Measurements from ENCODE around the gene ST6GALNAC6. TPM values are rescaled to one million over a fixed set of nuclear protein-coding genes. Genes with fewer than 3 reads are reported as not detected.

ST6GALNAC6 gene
- total and polyA plus RNA-seq, 10 of the 15 experiments (the other 5 are each of a cell fraction or from before 2014, with no cell fraction given) = 0.40 to 27.0 (median 16.8) TPM

GRCh38 chr9:127929625-127929979 is 30.2 kb upstream of the ST6GALNAC6 start:
- DNase-seq (ENCODE audit: low read depth, low spot score) (no peak), ATAC-seq (no peak), FAIRE-seq (no peak)
- no TSS peak for BruUV-seq (replicated peaks)
- no peak overlapping the region for H3K27ac ChIP-seq (ENCODE audit: control insufficient read depth, insufficient read depth)
- H3K4me3 ChIP-seq = no peak overlapping the region
- H3K9ac ChIP-seq (ENCODE audit: control insufficient read depth, insufficient read depth, low read length) = no peak overlapping the region
- SMC1A ChIA-PET (ENCODE audit: uncharacterized antibody, unreplicated experiment) = interaction anchor here (0.8 kb wide), 1 partner anchor 12 kb away, joined by 3 read pairs; the partner anchor contains the start of gene ST6GALNAC4
- H3K79me2 ChIP-seq (ENCODE audit: control insufficient read depth, insufficient read depth, low read length) = no peaks in the 10 kb centered on the region; the same call in 1 of the 2 replicates
- intact Hi-C loops (cut with micrococcal nuclease; ENCODE audit: unreplicated experiment) = no loop called here
- H3K27me3 ChIP-seq (replicated peaks in 1 of 2; ENCODE audit: control insufficient read depth in 2 of 2, insufficient read depth in 2 of 2, low read length in 1 of 2) = peaks cover 2 to 4% of the 10 kb centered on the region in 2 experiments; a peak in 3 of 4 replicates
- H4K20me1 ChIP-seq (ENCODE audit: control insufficient read depth, insufficient read depth) = peaks cover 2% of the 10 kb centered on the region; the same call in 1 of the 2 replicates
- TF ChIP-seq CREM (IDR thresholded peaks at IDR 0.05; ENCODE audit: low read depth) = no peak
- TF ChIP-seq BCL3 (IDR thresholded peaks at IDR 0.05; ENCODE audit: borderline replicate concordance, insufficient read depth, low read depth, low read length, poor library complexity, severe bottlenecking) = no peak
- no peak for TF ChIP-seq USF1 (IDR thresholded peaks at IDR 0.05; ENCODE audit: borderline replicate concordance, extremely low read length, insufficient read depth, low read depth, low read length)
- TF ChIP-seq USF2 (IDR thresholded peaks at IDR 0.05; ENCODE audit: borderline replicate concordance, low read depth, low read length) = no peak
- no peak for TF ChIP-seq ZBED1 (IDR thresholded peaks at IDR 0.05; ENCODE audit: borderline replicate concordance)
- TF ChIP-seq ZSCAN29 (IDR thresholded peaks at IDR 0.05) = no peak
- no peak for TF ChIP-seq KLF5 (IDR thresholded peaks at IDR 0.05; ENCODE audit: partially characterized antibody)
- no peak for TF ChIP-seq TARDBP (IDR thresholded peaks at IDR 0.05; ENCODE audit: borderline replicate concordance)
- no peak for TF ChIP-seq NR2F1 (conservative IDR thresholded peaks at IDR 0.05)
- TF ChIP-seq SUZ12 (IDR thresholded peaks at IDR 0.05; ENCODE audit: unreplicated experiment) = no peak
- no peak for TF ChIP-seq POLR2AphosphoS2 (IDR thresholded peaks at IDR 0.05; ENCODE audit: low read depth, low read length)
- TF ChIP-seq CBX5 (IDR thresholded peaks at IDR 0.05; ENCODE audit: low read depth) = no peak
- TF ChIP-seq NFYA (IDR thresholded peaks at IDR 0.05; ENCODE audit: borderline replicate concordance, low read depth, low read length) = no peak
- TF ChIP-seq BACH1 (IDR thresholded peaks at IDR 0.05; ENCODE audit: borderline replicate concordance) = no peak
- H3K9me3 ChIP-seq (replicated peaks; ENCODE audit: control insufficient read depth, insufficient read depth, low read length) = no peaks in the 10 kb centered on the region
- RAD21 ChIA-PET (ENCODE audit: unreplicated experiment) = interaction anchor here (0.8 to 1.6 kb wide), 5 partner anchors 8 to 195 kb away, joined by 3 to 4 read pairs (median 4); partner anchors contain the start of genes ST6GALNAC4 and TOR2A
- in situ Hi-C loops (cut with MboI) = loop anchor here (5.0 kb wide), 1 partner anchor 427 kb away; no protein-coding TSS in a partner anchor
- H3K4me1 ChIP-seq (ENCODE audit: control insufficient read depth, insufficient read depth, low read length) = peaks cover 21% of the 10 kb centered on the region
- H3K36me3 ChIP-seq (ENCODE audit: control insufficient read depth in 2 of 2, insufficient read depth in 2 of 2, low read length in 1 of 2) = peaks cover 0 to 2% of the 10 kb centered on the region in 2 experiments; a peak in 2 of 4 replicates
- no peak overlapping the region for H2AFZ ChIP-seq (ENCODE audit: control insufficient read depth, low read depth, low read length)
- no peak overlapping the region for H3K4me2 ChIP-seq (ENCODE audit: control insufficient read depth, insufficient read depth)
- POLR2A ChIA-PET = interaction anchor here (1.2 kb wide), 1 partner anchor 13 kb away, joined by 5 read pairs; the partner anchor contains the start of gene ST6GALNAC4
- CTCF ChIA-PET = interaction anchor here (0.5 to 1.2 kb wide), 5 partner anchors 8 to 365 kb away, joined by 3 to 6 read pairs (median 3); no protein-coding TSS in a partner anchor
- 51% methylated on average over 10 of the region's 10 CpGs for WGBS (ENCODE audit: insufficient coverage, insufficient replicate concordance, low lambda C conversion rate, missing lambda C conversion rate)

All from GM12878 (cell line).